Measurements from ENCODE around the gene DCP2.

DCP2 gene

GRCh38 chr5:112973036-112973435, 3.6 kb upstream of the DCP2 start:
- TF ChIP-seq EZH2 (IDR thresholded peaks at IDR 0.05; ENCODE audit: borderline replicate concordance, low read length) (no peak), CTCF (IDR thresholded peaks at IDR 0.05; ENCODE audit: low read length) (no peak)

GRCh38 chr5:112973904-112974303, 2.7 kb upstream of the DCP2 start:
- no peaks in the 10 kb centered on the region for H3K9me3 ChIP-seq (ENCODE audit: low read length)
- peaks cover 27% of the 10 kb centered on the region for H3K4me1 ChIP-seq (ENCODE audit: insufficient read depth, low read length, severe bottlenecking)

More at GRCh38 chr5:112973036-112973435, 3.6 kb upstream of the DCP2 start:
- Histone ChIP-seq H3K9me3 (ENCODE audit: low read length) (no peaks in the 10 kb centered on the region), H3K4me2 (ENCODE audit: low read length) (no peak overlapping the region), H3K27me3 (ENCODE audit: insufficient read depth, low read length) (no peaks in the 10 kb centered on the region), H3K9me2 (ENCODE audit: low read depth, low read length) (no peaks in the 10 kb centered on the region), H3K4me3 (ENCODE audit: low read depth, low read length, poor library complexity, severe bottlenecking) (no peak overlapping the region), H3K9ac (ENCODE audit: low read length) (no peak overlapping the region), H4K20me1 (ENCODE audit: insufficient read depth, low read length) (no peaks in the 10 kb centered on the region), H2AFZ (ENCODE audit: low read length) (no peak overlapping the region), H3K4me1 (ENCODE audit: insufficient read depth, low read length, severe bottlenecking) (peaks cover 25% of the 10 kb centered on the region), H3F3A (ENCODE audit: insufficient read depth, low read length) (no peaks in the 10 kb centered on the region), H3K36me3 (ENCODE audit: insufficient read depth, low read length) (peaks cover 2% of the 10 kb centered on the region), H3K79me2 (ENCODE audit: insufficient read depth, low read length) (peaks cover 11% of the 10 kb centered on the region), H3K27ac (ENCODE audit: low read depth, low read length, poor library complexity, severe bottlenecking) (no peak overlapping the region)

GRCh38 chr5:112974901-112975300, 1.7 kb upstream of the DCP2 start:
- Histone ChIP-seq H3K27me3 (ENCODE audit: insufficient read depth, low read length) (no peaks in the 10 kb centered on the region), H3K79me2 (ENCODE audit: insufficient read depth, low read length) (peaks cover 30% of the 10 kb centered on the region), H3K9me2 (ENCODE audit: low read depth, low read length) (no peaks in the 10 kb centered on the region), H2AFZ (ENCODE audit: low read length) (peak overlapping the region; percentile 2; the same call in 1 of the 2 replicates), H3K4me1 (ENCODE audit: insufficient read depth, low read length, severe bottlenecking) (peaks cover 29% of the 10 kb centered on the region), H3K4me3 (ENCODE audit: low read depth, low read length, poor library complexity, severe bottlenecking) (no peak overlapping the region), H3K9ac (ENCODE audit: low read length) (no peak overlapping the region), H3K36me3 (ENCODE audit: insufficient read depth, low read length) (peaks cover 6% of the 10 kb centered on the region), H3K9me3 (ENCODE audit: low read length) (no peaks in the 10 kb centered on the region), H4K20me1 (ENCODE audit: insufficient read depth, low read length) (no peaks in the 10 kb centered on the region), H3K4me2 (ENCODE audit: low read length) (no peak overlapping the region), H3K27ac (ENCODE audit: low read depth, low read length, poor library complexity, severe bottlenecking) (no peak overlapping the region), H3F3A (ENCODE audit: insufficient read depth, low read length) (no peaks in the 10 kb centered on the region)
- TF ChIP-seq EZH2 (IDR thresholded peaks at IDR 0.05; ENCODE audit: borderline replicate concordance, low read length) (no peak), CTCF (IDR thresholded peaks at IDR 0.05; ENCODE audit: low read length) (no peak)

More at GRCh38 chr5:112973904-112974303, 2.7 kb upstream of the DCP2 start:
- H2AFZ ChIP-seq (ENCODE audit: low read length), result no peak overlapping the region
- H3K27ac ChIP-seq (ENCODE audit: low read depth, low read length, poor library complexity, severe bottlenecking), result no peak overlapping the region
- H3K27me3 ChIP-seq (ENCODE audit: insufficient read depth, low read length), result no peaks in the 10 kb centered on the region
- H3K4me2 ChIP-seq (ENCODE audit: low read length), result no peak overlapping the region
- peaks cover 20% of the 10 kb centered on the region for H3K79me2 ChIP-seq (ENCODE audit: insufficient read depth, low read length)
- H3K4me3 ChIP-seq (ENCODE audit: low read depth, low read length, poor library complexity, severe bottlenecking), result no peak overlapping the region
- H4K20me1 ChIP-seq (ENCODE audit: insufficient read depth, low read length), result no peaks in the 10 kb centered on the region
- peaks cover 6% of the 10 kb centered on the region for H3K36me3 ChIP-seq (ENCODE audit: insufficient read depth, low read length)
- no peak for TF ChIP-seq EZH2 (IDR thresholded peaks at IDR 0.05; ENCODE audit: borderline replicate concordance, low read length)
- no peak for TF ChIP-seq CTCF (IDR thresholded peaks at IDR 0.05; ENCODE audit: low read length)
- no peaks in the 10 kb centered on the region for H3F3A ChIP-seq (ENCODE audit: insufficient read depth, low read length)
- no peaks in the 10 kb centered on the region for H3K9me2 ChIP-seq (ENCODE audit: low read depth, low read length)
- H3K9ac ChIP-seq (ENCODE audit: low read length), result no peak overlapping the region

All from OCI-LY1 (cell line).